HG03066 (cell line): ENCODE data around the gene TSTD2.

Experiments used
- ATAC-seq: cut with Tn5 transposase; IDR thresholded peaks from one replicate; pipeline ENCODE4 v1.9.1; 2021; ENCODE audit warnings: low read depth; ENCODE audit not compliant: unreplicated experiment

The TSTD2 gene

GRCh38 chr9:97632985-97633858 lies at the start of gene TSTD2, which contains the start of gene NCBP1:
Gene TSTD2 (minus strand): TSS chr9:97633368. CDS start chr9:97627562, 5,806 bp downstream.
Gene NCBP1 (plus strand): TSS chr9:97633821. CDS start chr9:97633882, 61 bp downstream.
- peak; percentile 89 for ATAC-seq

GRCh38 chr9:97682242-97682641 lies 49.1 kb upstream of the TSTD2 start:
- ATAC-seq = no peak

- ATAC-seq = no peak
Observed at GRCh38 chr9:97675655-97676054, 42.5 kb upstream of the TSTD2 start.

- ATAC-seq = no peak
Observed at GRCh38 chr9:97673922-97674321, 40.8 kb upstream of the TSTD2 start.

- no peak for ATAC-seq
Observed at GRCh38 chr9:97672403-97672802, 39.2 kb upstream of the TSTD2 start.

- ATAC-seq = no peak
Observed at GRCh38 chr9:97670586-97670985, 37.4 kb upstream of the TSTD2 start.

GRCh38 chr9:97668485-97668884 lies 35.3 kb upstream of the TSTD2 start:
- ATAC-seq = no peak

- ATAC-seq = no peak
Observed at GRCh38 chr9:97666907-97667686, 33.9 kb upstream of the TSTD2 start.

- ATAC-seq = no peak
Observed at GRCh38 chr9:97665742-97666141, 32.6 kb upstream of the TSTD2 start.

GRCh38 chr9:97660847-97661246 lies 27.7 kb upstream of the TSTD2 start:
- ATAC-seq = no peak

GRCh38 chr9:97660340-97660739 lies 27.2 kb upstream of the TSTD2 start:
- ATAC-seq = no peak

- no peak for ATAC-seq
Observed at GRCh38 chr9:97659771-97660170, 26.6 kb upstream of the TSTD2 start.

- no peak for ATAC-seq
Observed at GRCh38 chr9:97658707-97659106, 25.5 kb upstream of the TSTD2 start.

- no peak for ATAC-seq
Observed at GRCh38 chr9:97651646-97652045, 18.5 kb upstream of the TSTD2 start.

GRCh38 chr9:97647996-97648395 lies 14.8 kb upstream of the TSTD2 start:
- no peak for ATAC-seq

- ATAC-seq = no peak
Observed at GRCh38 chr9:97645720-97646119, 12.6 kb upstream of the TSTD2 start.

- no peak for ATAC-seq
Observed at GRCh38 chr9:97640325-97640724, 7.2 kb upstream of the TSTD2 start.

GRCh38 chr9:97638666-97639065 lies 5.5 kb upstream of the TSTD2 start:
- ATAC-seq = no peak

- no peak for ATAC-seq
Observed at GRCh38 chr9:97636903-97637302, 3.7 kb upstream of the TSTD2 start.

- no peak for ATAC-seq
Observed at GRCh38 chr9:97635026-97635425, 1.9 kb upstream of the TSTD2 start.

- no peak for ATAC-seq
Observed at GRCh38 chr9:97633859-97634490, 807 bp upstream of the TSTD2 start.
